ENCODE data around the gene WNT1.

WNT1 gene

DNA sequence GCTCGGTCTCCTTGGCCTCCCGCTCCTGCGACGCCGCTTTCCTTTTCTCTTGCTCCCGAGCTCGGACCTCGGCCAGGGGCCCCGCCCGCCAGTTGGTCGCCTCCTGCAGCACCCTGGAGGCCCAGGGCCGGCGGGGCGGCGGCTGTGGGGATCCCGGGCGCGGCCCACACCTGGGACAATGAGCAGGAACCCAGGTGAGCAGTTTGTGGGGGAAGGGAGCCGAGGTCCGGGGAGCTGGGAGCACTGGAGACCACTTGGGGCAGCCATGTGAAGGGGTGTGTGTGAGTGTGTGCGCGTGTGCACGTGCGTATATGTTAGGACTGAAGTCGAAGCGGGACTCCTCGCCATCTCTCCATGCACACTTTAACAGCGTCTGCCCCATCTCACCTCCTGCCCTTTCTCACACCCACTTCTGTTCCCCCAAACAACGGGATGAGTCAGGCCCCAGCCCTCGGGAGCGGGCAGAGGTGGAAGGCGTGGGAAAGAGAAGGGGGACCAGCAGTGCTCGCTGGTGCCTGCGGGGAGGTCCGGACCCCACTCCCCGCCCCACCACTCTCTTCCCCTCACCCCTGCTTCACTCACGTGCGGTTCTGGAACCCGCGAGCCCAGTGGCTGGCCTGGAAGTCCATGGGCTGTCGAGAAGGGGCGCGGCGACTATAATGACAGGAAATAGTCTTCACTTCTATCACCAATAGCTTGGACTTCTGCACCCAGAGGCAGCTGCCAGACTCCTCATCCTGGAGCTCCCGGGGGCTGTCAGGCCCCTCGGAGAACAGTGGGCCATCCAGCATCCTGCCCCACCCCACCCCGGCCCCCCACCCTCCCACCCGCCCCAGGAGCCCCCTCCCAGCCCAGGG lies 20.6 kb downstream of the WNT1 start:
- Mint-ChIP-seq H3K27ac (no peak overlapping the region), H3K36me3 (ENCODE audit: low read depth) (peaks cover 34% of the 10 kb centered on the region), H3K4me3 (peak overlapping the region; percentile 74), H3K9me3 (no peaks in the 10 kb centered on the region), H3K4me1 (ENCODE audit: low read depth) (peaks cover 37% of the 10 kb centered on the region), H3K27me3 (peaks cover 45% of the 10 kb centered on the region)

DNA sequence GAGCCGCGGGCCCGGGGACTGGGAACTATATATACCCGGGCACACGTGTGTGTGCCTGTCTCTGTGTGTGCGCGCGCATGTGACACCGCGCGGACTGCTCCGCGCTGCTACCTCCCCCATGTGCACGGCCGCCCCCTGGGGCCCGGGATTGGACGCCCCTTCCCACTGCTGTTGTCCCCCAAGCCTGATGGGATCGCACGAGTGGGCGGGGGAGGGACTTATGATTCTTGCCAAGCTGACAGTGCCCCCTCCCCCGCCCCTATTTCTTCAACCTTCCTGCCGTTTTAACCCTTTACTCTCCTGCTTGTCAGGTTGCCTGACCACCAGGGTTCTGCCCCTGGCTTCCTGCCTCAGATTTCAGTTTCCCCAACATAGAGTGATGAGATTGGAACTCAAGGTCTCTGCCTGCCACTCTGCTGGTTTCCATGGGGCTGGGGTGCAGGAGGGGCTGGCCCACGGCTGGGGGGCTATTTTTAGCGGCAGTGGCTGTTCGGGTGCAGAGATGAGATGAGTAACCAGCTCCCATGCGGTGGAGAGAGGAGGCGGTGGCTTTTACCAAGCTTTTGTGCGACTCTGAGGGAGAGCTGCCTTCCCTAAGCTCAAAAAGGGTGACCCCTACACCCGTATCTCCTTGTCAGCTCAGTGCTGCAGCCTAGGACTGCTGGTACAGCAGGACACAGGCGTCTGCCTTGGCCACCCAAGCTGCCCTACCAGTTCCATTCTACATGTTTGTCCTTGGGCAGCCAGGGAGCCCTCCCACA lies 21.4 kb downstream of the WNT1 start, which contains the start of gene DDN:
Gene DDN, minus strand, starts transcription at position 5 of the 761 bp plus-strand sequence. CDS start 88 bp downstream, outside the sequence.
- H3K27ac Mint-ChIP-seq = peak within 1 kb of the TSS; percentile 79
- peaks cover 37% of the 10 kb centered on the region for H3K4me1 Mint-ChIP-seq (ENCODE audit: low read depth)
- peak within 1 kb of the TSS; percentile 75 for H3K4me3 Mint-ChIP-seq
- no peaks in the 10 kb centered on the region for H3K9me3 Mint-ChIP-seq
- peaks cover 38% of the 10 kb centered on the region for H3K27me3 Mint-ChIP-seq
- peaks cover 41% of the 10 kb centered on the region for H3K36me3 Mint-ChIP-seq (ENCODE audit: low read depth)

- Mint-ChIP-seq H3K4me1 (ENCODE audit: low read depth) (peaks cover 33% of the 10 kb centered on the region), H3K4me3 (no peak overlapping the region), H3K27ac (no peak overlapping the region), H3K9me3 (no peaks in the 10 kb centered on the region), H3K36me3 (ENCODE audit: low read depth) (peaks cover 49% of the 10 kb centered on the region), H3K27me3 (peaks cover 33% of the 10 kb centered on the region)
These were observed 22.2 kb downstream of the WNT1 start for GRCh38 chr12:49000346-49000745.

DNA sequence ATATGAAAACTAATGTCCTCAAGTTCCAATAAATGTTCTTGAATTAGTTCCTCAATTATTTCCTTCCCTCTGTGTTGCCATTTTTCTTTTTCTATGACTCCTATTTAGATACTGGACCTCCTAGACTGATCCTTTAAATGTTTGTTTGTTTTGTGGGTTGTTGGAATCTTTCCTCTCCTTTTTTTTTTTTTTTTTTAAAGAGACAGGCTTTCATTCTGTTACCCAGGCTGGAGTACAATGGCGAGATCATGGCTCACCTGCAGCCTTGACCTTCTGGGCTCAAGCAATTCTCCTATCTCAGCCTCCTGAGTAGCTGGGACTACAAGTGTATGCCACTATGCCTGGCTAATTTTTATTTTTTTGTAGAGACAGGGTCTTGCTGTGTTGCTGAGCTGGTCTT lies 30.8 kb downstream of the WNT1 start:
- Mint-ChIP-seq H3K9me3 (no peaks in the 10 kb centered on the region), H3K4me3 (no peak overlapping the region), H3K36me3 (ENCODE audit: low read depth) (peaks cover 80% of the 10 kb centered on the region), H3K4me1 (ENCODE audit: low read depth) (no peaks in the 10 kb centered on the region), H3K27me3 (no peaks in the 10 kb centered on the region), H3K27ac (no peak overlapping the region)

- Mint-ChIP-seq H3K27me3 (no peaks in the 10 kb centered on the region), H3K4me3 (no peak overlapping the region), H3K9me3 (no peaks in the 10 kb centered on the region), H3K36me3 (ENCODE audit: low read depth) (peaks cover 70% of the 10 kb centered on the region), H3K4me1 (ENCODE audit: low read depth) (peaks cover 3% of the 10 kb centered on the region), H3K27ac (no peak overlapping the region)
These were observed 32.1 kb downstream of the WNT1 start for GRCh38 chr12:49010092-49010668.

DNA sequence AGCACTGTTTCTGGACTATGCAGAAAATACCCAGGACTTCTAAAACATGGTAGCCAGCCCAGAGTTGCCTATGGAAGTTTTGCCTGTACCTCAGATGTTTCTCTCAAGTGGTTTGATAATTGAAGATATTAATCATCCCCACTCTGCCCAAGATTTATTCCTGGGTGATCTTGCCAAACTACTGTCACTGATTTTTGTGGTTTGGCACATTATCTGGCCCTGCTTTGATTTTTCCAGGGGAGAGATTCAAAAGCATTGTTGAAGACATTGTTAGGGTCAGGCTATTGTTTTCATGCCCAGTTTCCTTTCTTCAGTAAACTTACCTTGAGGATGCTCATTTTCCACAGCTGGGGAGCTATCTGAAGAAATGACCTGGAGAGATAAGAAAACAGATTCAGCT lies 34.6 kb downstream of the WNT1 start:
- Mint-ChIP-seq H3K36me3 (ENCODE audit: low read depth) (peaks cover 67% of the 10 kb centered on the region), H3K9me3 (no peaks in the 10 kb centered on the region), H3K4me3 (no peak overlapping the region), H3K4me1 (ENCODE audit: low read depth) (peaks cover 24% of the 10 kb centered on the region), H3K27ac (no peak overlapping the region), H3K27me3 (no peaks in the 10 kb centered on the region)

DNA sequence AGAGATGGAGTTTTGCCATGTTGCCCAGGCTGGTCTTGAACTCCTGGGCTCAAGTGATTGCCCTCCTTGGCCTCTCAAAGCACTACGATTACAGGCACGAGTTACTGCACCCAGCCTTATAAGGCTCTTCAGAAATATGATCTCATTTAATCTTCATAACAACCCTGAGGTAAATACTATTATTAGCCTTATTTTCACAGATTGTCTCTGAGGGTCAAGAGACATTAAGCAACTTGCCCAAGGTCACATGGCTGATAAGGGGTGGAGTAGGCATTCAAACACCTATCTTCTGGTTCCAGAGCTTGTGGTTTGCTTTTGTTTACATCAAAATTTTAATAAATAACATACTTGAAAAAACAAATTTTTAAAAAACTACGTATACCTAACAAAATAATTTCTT lies 35.3 kb downstream of the WNT1 start:
- H3K36me3 Mint-ChIP-seq (ENCODE audit: low read depth) = peaks cover 60% of the 10 kb centered on the region
- no peak overlapping the region for H3K27ac Mint-ChIP-seq
- H3K4me3 Mint-ChIP-seq = no peak overlapping the region
- peaks cover 29% of the 10 kb centered on the region for H3K4me1 Mint-ChIP-seq (ENCODE audit: low read depth)
- H3K9me3 Mint-ChIP-seq = no peaks in the 10 kb centered on the region
- no peaks in the 10 kb centered on the region for H3K27me3 Mint-ChIP-seq

DNA sequence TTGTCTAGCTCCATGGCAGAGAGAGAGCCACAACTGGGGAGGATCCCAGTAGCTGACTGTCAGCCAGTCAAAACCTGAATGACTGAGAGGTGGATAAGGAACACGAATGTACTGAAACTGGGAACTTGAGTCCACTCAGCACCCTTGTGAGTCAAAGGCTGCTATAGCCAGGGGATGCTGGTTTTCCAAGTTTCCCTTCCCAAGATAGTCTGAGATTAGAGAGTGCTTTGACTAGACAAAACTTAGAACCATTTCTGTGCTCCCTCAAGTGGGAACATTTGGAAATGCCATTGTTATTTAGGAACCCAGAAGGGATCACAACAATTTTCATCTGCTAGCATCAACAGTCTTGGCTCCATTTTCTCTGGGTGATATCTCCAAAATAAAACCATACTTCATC lies 36.4 kb downstream of the WNT1 start:
- H3K4me1 Mint-ChIP-seq (ENCODE audit: low read depth) = peaks cover 38% of the 10 kb centered on the region
- no peak overlapping the region for H3K27ac Mint-ChIP-seq
- no peak overlapping the region for H3K4me3 Mint-ChIP-seq
- H3K9me3 Mint-ChIP-seq = no peaks in the 10 kb centered on the region
- peaks cover 50% of the 10 kb centered on the region for H3K36me3 Mint-ChIP-seq (ENCODE audit: low read depth)
- H3K27me3 Mint-ChIP-seq = no peaks in the 10 kb centered on the region

GRCh38 chr12:49015196-49015595 lies 37.1 kb downstream of the WNT1 start:
- Mint-ChIP-seq H3K27me3 (no peaks in the 10 kb centered on the region), H3K27ac (no peak overlapping the region), H3K4me3 (no peak overlapping the region), H3K4me1 (ENCODE audit: low read depth) (peaks cover 42% of the 10 kb centered on the region), H3K36me3 (ENCODE audit: low read depth) (peaks cover 45% of the 10 kb centered on the region), H3K9me3 (no peaks in the 10 kb centered on the region)

- peak overlapping the region; percentile 91 for H3K4me3 Mint-ChIP-seq
- H3K27ac Mint-ChIP-seq = peak overlapping the region; percentile 97
- H3K27me3 Mint-ChIP-seq = no peaks in the 10 kb centered on the region
- H3K36me3 Mint-ChIP-seq (ENCODE audit: low read depth) = peaks cover 34% of the 10 kb centered on the region
- H3K4me1 Mint-ChIP-seq (ENCODE audit: low read depth) = peaks cover 42% of the 10 kb centered on the region
- H3K9me3 Mint-ChIP-seq = no peaks in the 10 kb centered on the region
These were observed 39.8 kb downstream of the WNT1 start for GRCh38 chr12:49017891-49018260.

DNA sequence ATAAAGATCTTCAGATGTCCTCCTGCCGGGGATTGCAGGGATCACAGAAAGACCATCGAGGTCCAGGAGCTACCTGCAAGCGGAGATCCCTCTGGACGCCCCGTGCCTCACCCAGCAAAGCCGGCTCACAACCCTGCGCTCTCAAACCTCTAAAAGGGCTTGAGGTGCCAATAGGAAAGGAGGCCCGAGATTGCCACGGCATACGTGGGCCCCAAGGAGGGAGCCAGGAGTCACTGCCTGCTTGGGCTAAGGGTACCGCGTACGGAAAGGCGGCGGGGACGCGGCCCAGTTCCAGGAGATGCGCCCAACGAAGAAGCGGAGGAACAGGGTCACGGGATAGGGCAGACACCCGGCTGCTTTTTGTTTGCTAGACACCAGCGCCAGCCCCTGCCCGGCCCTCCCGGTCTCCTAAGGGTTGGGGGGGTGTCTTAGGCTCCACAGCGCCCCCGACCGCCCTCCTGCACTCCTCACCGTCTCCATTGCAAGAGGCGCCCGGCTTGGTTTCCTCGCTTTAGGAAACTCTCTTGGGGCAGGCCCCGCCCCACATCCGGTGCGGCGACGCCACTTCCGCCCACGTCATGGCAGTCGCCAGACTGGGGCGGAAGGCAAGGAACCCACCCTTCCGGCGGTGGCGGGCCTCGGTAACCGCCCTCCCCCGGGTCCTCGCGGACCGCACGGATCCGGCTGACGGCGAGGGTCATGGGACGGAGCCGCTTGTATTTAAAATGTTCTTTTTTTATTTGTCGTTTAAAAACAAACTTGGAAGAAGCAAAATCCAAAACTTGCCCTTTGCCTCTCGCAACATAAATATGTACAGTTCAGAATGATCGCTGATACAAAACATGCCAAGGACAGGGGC lies 40.4 kb downstream of the WNT1 start, which contains the start of gene PRKAG1:
Gene PRKAG1, minus strand, starts transcription at position 516 of the 859 bp plus-strand sequence. Its CDS starts 36 bp downstream, at position 480.
- Mint-ChIP-seq H3K4me3 (peak within 1 kb of the TSS; percentile 91), H3K27me3 (no peaks in the 10 kb centered on the region), H3K4me1 (ENCODE audit: low read depth) (peaks cover 42% of the 10 kb centered on the region), H3K9me3 (no peaks in the 10 kb centered on the region), H3K36me3 (ENCODE audit: low read depth) (peaks cover 30% of the 10 kb centered on the region), H3K27ac (peak within 1 kb of the TSS; percentile 97)

DNA sequence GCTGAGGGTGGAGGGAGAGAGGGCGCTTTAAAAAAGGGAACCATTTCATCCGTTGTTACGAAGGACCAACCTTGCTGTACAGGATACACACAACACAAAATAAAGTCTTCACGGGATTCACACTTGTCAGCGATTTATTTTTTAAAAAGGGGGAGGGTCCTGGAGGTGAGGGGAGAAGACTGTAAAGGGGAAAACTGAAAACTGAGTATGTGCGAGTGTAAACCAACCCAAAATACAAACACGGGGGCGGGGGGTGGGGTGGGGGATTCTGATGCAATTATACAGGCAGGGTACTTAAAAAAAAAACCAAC lies 41.0 kb downstream of the WNT1 start:
- H3K4me1 Mint-ChIP-seq (ENCODE audit: low read depth) = peaks cover 42% of the 10 kb centered on the region
- no peaks in the 10 kb centered on the region for H3K9me3 Mint-ChIP-seq
- peak overlapping the region; percentile 91 for H3K4me3 Mint-ChIP-seq
- H3K27me3 Mint-ChIP-seq = no peaks in the 10 kb centered on the region
- peak overlapping the region; percentile 97 for H3K27ac Mint-ChIP-seq
- H3K36me3 Mint-ChIP-seq (ENCODE audit: low read depth) = peaks cover 30% of the 10 kb centered on the region

DNA sequence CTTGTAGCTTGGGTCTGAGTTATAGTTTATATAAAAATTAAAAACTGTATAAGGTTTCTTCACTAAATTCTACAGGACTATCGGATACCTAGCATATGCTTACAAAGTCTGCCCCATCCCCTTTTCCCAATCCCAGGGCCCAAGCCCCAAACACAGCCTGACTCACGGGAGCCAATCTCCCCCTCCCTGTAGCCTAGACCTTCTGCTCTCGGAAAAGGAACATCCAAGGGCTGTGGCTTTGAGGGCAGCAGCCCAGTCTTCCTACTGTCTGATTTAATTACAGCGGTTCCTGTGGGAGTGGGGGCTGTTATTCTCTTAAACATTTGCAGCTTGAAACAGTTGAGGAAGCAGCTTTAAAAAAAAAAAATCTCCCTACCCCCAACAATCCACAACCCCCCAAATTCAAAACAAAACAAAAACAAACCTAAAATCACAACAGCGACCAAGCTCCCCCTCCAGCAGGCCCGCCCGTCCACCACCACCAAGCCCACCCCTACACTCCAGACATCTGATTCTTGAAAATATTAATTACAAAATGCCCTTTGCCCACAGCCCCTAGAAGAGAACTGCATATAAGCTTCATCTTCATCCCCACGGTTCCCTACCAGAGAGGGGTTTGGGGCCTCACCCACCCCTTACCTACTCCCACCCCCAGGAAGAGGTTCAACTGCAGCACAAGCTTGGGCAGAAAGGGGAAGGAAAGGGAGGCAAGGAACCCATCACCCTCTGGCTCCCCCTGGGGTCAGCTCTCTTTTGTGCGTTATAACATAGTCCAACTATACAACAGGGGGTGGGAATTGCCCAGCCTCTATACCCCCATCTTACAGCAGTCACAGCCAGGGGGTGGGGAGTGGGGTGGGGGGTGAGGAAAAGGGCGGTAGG lies 41.6 kb downstream of the WNT1 start:
- Mint-ChIP-seq H3K4me1 (ENCODE audit: low read depth) (peaks cover 42% of the 10 kb centered on the region), H3K4me3 (peak overlapping the region; percentile 91), H3K36me3 (ENCODE audit: low read depth) (peaks cover 30% of the 10 kb centered on the region), H3K27me3 (no peaks in the 10 kb centered on the region), H3K9me3 (no peaks in the 10 kb centered on the region), H3K27ac (peak overlapping the region; percentile 97)

DNA sequence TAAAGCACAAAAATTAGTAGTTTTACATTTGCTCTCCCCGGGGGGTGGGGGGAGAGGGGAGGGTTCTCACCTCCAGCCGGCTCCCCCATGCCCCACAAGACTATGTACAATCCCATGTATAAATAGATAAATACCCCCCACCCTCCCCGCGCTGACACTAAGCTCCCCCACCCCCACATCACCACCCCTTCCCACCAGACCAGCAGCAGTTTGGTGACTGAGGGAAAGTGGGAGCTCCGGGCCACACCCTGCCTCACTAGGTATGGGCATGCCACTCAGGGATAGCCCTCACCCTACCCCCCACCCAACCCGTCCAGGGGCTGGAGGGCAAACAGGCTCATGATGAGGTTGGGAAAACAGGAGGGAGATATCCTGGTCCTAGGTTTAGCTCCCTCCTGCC lies 42.3 kb downstream of the WNT1 start:
- H3K4me3 Mint-ChIP-seq = no peak overlapping the region

More for the DNA sequence above, 42.3 kb downstream of the WNT1 start:
- peaks cover 38% of the 10 kb centered on the region for H3K4me1 Mint-ChIP-seq (ENCODE audit: low read depth)
- no peaks in the 10 kb centered on the region for H3K9me3 Mint-ChIP-seq
- H3K27ac Mint-ChIP-seq = no peak overlapping the region
- peaks cover 27% of the 10 kb centered on the region for H3K36me3 Mint-ChIP-seq (ENCODE audit: low read depth)
- H3K27me3 Mint-ChIP-seq = no peaks in the 10 kb centered on the region

Data from stimulated activated naive CD8-positive, alpha-beta T cell treated with anti-CD3 and anti-CD28 coated beads, Interleukin-15, Interleukin-2, amounts not matched to agents 100 ng/mL and 50 ng/mL, for 24 hours (primary cell).